EL (cell line): ENCODE measurements around the gene CNN3.

Source experiments
- DNase-seq: peaks from one replicate; pipeline ENCODE4 v3.0.0-alpha.2; 2016

Gene CNN3

GRCh38 chr1:94922761-94923331, 4.1 kb downstream of the CNN3 start:
- peak; percentile 68 for DNase-seq

GRCh38 chr1:94921977-94922376, 4.9 kb downstream of the CNN3 start:
- DNase-seq = no peak

DNA sequence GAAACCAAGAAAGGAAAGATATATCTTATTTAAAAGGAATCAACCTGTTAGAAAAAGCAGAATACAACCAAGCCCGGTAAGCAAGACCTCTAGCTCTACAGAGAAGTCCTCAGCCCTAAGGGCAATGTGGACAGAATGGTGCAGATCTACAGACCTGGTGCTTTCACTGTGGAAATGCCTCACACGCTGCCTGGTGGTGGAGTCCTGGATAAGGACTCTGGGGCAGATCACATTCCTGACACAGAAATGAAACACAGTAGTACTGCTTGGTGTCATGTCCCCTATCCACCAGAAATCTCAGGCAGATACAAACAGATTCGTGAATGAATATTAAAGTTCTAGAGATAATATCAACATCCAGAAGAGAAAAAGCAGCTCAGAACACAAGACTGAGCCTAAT, 6.8 kb downstream of the CNN3 start:
- no peak for DNase-seq

DNA sequence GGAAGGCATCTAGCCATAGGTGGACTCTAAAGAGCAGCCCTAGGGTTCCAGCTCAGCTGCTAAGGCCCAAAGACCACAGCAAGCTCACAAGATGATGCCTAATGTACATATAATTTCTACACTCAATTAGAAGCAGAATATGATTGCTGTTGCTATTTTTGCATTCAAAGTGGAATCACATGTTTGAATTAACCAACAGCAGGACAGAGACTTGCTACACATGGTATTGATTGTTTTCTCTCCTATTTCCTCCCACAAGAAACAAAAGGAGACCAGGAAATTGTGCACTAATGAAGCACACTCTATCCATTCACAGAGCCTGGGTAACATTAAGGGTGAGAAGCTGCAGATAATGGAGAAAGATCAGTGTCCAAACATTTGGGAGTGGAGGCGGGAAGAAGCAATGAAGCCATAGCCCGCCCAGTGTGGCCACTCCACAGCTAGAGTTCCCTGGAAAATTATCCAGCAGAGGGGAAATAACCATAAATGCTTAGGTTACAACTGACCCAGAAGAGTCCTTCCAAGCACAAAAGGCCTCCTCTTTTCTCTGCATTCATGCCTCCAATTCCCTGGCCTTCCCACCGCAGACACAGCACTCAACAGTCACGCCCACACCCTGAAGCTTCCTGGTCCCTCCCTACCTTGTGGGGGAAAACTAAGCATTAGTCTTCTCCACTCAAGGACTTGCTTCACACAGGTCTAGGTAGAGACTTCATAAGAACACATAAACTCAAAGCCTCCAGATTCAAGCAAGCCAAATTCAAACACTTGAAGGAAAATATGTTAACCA, 7.5 kb downstream of the CNN3 start:
- no peak for DNase-seq

DNA sequence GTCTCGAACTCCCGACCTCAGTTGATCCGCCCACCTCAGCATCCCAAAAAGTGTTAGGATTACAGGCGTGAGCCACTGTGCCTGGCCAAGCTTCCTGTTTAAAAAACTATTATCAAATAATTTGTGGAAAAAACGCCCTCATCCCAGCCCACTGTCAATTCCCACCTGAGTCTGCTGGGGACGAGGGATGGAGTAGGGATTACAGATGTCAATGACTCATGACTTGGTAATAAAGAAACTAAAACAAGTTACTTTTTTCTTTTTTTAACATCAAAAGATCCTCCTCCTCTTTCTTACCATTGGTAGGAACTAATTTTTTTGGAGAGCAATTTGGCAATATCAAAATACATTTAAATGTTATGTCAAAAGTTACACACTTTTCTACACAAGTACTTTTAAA, 9.7 kb downstream of the CNN3 start:
- no peak for DNase-seq

DNA sequence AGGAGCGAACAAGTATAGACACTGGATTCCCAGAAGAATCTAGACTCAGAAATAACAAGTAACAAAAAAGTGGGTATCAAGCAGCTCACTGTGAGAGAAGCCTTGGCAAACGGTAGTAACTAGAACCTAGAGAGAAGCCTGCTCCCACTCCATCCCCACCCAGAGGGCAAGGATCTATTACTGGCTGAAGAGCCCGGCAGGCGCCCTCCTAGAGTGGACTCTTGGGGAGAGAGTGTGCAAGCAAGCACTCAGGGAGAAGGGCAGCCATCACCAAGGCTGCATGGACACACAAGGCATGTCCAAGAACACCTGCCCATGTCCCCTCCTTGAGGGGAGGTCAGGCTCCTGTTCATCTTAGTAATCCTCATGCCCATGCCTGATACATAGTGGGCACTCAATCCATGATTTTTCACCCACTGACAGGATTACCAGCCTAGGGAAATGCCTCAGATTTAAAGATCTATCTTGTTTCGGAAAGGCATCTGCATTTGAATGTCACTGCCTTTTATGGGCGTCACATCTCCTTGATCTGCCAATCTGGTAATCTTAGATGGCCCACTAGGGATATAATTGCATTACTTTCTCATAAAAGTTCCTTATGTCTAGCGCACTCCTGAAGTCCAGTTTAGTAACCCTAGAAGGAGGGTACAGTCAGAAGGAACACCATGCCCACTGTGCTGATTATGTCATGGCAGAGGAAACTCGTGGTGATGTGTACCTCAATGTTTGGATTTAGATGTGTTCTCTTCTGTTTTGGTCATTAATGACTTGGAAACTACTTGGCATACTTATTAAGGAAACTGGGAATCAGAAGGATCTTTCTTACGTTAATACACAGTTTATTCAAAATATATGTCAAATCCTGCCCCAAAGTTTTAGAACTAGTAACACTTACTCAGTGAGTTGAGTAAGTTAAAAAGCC, 14.4 kb downstream of the CNN3 start:
- DNase-seq = no peak

GRCh38 chr1:94909486-94909885, 17.4 kb downstream of the CNN3 start:
- no peak for DNase-seq

DNA sequence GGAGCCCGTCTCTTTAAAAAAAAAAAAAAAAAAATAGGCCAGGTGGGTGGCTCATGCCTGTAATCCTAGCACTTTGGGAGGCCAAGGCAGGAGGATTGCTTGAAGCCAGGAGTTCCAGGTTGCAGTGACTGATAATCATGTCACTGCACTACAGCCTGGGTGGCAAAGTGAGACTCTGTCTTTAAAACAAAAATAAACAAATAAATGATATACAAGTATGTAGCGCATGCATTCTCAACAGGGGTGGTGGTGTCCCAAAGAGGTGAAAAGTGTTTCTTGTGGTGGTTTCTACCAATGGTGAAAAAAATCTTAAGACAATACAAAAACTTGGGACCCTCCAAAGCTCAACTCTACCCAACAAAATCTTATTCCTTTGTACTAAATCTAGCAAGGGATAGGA, 17.9 kb downstream of the CNN3 start:
- no peak for DNase-seq

DNA sequence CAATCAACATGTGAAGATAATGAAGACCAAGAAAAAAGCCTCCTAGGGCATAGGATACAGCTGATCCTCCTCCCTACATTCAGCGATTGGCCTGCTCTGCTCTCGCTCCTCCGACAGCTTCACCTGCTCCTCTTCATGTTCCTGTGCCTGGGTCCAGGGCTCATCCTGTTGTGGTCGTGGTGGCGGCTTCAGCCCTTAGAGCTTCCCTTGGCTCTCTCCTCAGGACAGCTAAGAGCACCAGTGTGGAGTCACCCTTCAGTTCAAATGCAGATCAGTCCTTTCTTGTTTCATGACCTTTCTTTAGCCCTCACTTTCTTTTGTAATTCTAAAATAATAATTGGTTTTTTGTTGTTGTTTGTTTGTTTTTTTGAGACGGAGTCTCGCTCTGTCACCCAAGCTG, 18.7 kb downstream of the CNN3 start:
- DNase-seq = no peak

DNA sequence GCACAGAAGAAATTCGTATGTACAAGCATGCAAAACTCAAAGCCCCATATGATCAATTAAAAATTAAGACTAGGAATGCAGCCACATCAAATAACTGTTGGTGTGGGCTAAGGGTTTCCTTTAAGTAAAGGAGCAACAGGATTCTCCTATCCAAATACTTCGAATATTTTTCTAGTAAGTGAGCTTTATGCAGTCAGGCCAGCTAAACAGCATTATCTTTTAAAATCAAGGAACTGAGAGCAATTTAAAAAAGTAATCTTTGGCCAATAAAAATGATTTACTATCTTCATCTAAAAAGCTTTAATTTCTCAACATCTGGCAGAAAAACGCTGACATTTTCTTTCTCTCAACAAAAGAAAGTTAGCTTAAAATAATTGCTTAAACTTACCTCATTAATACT, 19.8 kb downstream of the CNN3 start:
- DNase-seq = peak; percentile 46

GRCh38 chr1:94906382-94906781, 20.5 kb downstream of the CNN3 start:
- no peak for DNase-seq

DNA sequence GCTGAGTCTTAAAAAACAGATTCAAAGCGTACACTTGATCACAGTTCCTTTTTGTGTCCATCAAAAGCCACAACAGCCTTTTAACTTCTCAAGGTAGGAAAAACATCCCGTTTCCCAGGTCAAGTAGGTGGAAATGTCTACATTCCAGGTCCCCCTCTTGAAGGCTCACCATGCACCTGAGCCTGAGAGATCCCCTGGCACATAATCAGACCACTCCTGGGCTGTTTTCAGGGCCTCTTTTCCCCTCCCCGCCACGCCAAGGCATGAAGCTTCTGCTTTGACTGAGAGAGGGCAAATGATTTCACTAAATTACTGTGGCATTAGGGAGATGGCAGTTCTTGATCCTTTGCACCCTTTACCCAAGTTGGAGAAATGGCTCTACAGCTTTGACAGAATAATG, 21.7 kb downstream of the CNN3 start:
- no peak for DNase-seq

DNA sequence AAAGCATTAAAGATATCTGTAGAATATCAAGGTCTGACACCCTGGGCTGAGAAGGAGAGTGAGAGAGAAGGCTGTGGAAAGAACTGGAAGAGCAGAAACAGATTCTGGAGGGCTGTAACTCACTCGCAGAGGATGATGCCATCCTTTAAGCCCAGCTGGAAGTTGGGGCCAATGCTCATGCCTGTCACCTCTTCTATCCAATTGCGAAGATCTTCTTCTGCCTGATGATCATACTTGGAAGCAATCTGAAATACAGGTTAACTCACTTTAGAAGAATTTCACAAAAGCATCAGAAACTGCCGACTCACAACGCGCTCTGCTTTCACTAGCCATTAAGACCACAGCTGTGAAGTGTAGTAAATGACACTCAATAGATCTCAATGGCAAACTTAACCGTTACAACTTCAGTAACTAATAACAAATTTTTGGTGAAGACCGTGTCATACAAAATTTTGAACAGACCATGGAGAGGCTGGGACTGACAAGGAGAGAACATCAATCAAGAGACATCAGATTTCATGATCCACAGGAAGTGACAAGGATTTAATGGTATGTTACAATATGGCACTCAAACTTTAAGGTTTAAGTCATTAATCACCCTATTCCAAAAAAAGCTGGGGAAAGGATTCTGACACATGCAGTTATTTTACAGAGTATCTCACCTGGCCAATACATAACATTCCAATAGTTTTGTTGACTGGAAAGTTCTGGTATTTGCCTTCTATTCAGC, 23.5 kb downstream of the CNN3 start:
- DNase-seq = peak; percentile 36

GRCh38 chr1:94901841-94902240, 25.1 kb downstream of the CNN3 start:
- no peak for DNase-seq

GRCh38 chr1:94899756-94900155, 27.2 kb downstream of the CNN3 start:
- DNase-seq = no peak

DNA sequence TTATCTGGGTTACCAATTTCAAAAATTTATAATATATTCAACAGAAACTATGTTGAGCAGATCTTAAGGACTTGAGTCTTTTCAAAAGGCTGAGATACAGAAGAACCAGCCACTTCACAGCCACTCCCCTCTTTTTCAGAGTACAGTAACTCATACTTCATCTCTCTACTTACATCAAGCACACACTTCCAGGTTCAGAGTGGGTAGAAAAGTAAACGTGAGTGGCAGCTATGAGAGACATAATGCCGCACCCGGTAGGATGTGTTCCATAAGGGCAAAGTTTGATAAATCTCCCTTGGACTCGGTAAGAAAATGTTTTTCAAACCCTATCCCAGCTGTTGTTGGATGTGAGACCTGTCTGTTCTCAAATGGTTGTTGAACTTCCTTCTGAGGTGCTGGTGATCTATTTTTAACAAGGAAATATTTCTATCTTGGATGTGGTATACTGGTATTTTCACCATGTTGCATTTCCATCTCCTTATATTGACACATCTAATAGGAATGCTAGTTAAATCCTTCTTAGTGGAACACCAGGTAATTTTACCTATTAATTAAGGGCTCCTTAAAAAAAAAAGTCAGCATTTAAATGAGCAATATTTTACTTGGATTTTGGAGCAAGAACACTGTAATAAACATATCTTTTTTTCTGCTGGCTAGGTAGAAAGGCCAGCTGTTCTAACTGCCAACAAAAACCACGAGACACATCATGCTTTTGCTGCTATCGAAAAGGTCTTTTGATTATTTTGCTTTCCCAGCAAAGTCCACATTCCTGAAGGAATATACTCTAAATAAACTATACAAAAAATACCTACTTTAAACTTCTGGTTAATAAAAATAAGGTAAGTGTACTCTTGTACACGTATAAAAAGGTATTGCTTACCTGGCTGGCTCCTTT, 28.2 kb downstream of the CNN3 start:
- no peak for DNase-seq

DNA sequence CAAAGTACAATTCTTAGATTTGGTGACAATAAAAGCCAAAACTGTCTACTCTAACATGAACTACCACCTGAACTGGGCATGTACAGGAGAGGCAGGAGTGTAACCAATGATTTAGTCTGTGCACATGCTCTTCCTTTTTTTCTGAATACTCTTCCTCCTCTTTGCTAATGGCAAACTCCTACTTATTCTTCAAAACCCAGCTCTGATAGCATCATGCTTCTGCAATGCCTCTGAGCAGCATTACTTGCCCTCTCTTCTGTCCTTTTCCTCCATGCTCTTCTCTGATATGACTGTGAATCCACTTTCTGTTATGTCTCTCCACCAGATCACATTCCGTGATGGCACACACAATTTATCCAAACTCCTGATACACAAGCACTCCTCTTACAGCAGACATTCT, 31.4 kb downstream of the CNN3 start:
- no peak for DNase-seq

- no peak for DNase-seq
Observed at GRCh38 chr1:94894630-94895029, 32.3 kb downstream of the CNN3 start.

DNA sequence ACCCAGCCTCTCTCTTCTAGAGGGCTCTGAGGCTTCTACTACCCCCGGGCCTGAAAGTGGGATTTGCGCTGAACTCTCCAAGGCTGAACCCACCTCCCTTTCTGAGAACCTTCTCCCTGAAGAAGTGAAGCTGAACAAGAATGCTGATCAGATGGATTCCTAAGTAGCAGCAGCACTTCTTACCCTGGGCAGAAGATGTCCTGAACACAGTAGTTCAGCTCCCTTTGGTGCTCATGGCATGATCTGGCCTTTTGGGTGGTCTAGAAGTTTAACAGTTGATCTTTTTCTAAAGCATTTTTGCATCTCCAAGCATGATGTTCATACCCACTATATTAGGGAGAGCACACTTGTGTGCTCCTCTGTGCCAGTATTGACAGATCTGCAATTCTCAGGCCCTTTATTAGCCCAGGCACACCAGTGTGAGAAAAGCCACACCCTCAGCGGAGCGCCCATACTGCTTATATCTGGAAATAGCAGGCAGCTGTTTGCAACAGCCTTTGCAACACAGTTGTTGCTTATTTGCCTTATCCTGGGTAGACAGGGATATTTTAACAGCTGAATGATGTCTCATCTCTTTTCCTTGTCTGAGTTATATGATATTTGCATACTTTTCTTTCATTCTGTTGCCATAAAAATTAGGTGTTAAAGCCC, 34.2 kb downstream of the CNN3 start:
- no peak for DNase-seq

GRCh38 chr1:94888201-94888600, 38.7 kb downstream of the CNN3 start:
- DNase-seq = no peak

GRCh38 chr1:94887603-94888171, 39.2 kb downstream of the CNN3 start:
- DNase-seq = no peak
